Jurkat, Clone E6-1 (cell line): ENCODE measurements around the gene MYH9.
A peak's percentile ranks its signal among the peaks of the same experiment; 100 is the strongest.
"Not testable (repeated sequence)": the region's sequence is repeated elsewhere in the genome, so short reads cannot be mapped to it uniquely, and the experiment has no call there.

ENCODE experiments used
- DNase-seq: peaks from one replicate; pipeline ENCODE4 v3.0.0-alpha.2; 2011; ENCODE audit warnings: low read depth, low spot score
- H3K4me3 ChIP-seq: 2 replicates; pipeline ENCODE4 v1.5.1; 2011; ENCODE audit warnings: mild to moderate bottlenecking, low read length, control low read depth, moderate library complexity

The MYH9 gene

DNA sequence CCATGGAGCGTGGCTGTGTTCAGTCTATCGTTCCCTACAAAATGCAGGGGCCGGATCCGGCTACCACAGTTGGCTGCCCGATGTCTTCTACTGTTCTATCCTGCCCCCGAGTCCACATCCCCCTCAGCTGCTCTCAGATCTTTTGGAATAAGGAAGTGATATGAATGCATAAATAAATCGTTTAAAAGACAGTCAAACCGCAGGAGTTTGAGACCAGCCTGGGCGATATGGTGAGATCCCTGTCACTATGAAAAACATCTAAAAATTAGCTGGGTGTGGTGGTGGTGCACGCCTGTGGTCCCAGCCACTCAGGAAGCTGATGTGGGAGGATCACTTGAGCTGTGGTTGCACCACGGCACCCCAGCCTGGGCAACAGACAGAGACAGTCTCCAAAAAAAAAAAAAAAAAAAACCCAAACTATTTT is 97.8 kb downstream of the MYH9 start:
- peak; percentile 28 for DNase-seq
- H3K4me3 ChIP-seq, result not testable (repeated sequence)

DNA sequence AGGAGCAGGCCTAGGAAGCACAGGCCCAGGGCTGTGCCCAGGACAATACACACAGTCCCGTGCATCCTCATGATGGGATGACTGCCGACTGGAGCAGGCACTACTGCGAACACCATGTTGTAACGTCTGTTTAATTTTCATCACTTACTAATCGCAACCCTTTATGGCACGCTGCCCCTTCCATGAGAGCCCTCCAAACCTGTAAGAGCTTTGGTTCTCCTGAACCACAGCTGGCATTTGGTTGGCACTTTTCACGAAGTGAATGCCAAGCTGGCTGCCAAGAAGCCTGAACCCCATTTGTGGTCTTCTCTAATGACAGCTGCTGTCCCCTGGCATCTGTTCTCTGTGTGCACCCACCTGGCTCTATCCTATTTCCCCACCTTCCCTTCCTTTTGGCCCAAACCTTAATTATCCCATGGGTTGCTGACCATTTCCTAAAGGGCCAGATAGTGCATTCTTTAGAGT is 98.3 kb downstream of the MYH9 start:
- no peak overlapping the region for H3K4me3 ChIP-seq
- no peak for DNase-seq

DNA sequence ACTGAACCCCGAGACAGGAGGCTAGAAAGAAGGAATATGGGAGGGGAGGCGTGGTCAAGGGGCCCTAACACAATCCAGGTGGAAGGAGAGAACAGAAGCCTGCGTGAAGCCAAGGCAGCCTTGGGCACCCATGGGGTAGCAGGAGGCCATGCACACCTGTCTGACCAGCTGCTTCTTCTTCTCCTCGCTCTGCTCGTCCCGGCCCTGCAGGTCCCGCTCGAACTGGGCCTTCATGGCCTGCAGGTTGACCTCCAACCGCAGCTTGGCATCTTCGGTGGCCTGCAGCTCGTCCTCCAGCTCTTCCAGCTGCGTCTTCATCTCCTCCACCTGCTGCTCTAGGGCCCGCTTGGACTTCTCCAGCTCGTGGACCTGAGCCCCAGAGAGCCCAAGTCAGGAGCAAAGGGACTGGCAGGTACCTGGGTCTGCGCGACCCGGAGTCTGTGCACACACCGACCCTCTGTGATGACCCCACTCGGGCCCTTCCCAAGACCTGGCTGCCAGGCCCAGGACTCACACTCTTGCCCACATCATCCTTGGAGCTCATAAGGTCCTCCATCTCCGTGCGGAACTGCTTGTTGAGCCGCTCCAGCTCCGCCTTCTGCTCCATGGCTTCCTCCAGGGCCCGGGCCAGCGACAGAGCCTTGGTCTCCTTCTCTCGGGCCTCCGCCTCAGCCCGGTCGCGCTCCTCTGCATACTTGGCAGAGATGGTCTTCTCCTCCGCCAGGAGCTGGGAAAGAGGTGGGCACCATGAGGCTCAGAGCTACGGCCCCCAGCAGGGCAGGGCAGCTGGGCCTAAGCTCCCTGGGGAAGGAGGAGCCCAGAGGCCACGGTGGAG is 99.0 kb downstream of the MYH9 start:
- no peak for DNase-seq
- H3K4me3 ChIP-seq, result no peak overlapping the region

DNA sequence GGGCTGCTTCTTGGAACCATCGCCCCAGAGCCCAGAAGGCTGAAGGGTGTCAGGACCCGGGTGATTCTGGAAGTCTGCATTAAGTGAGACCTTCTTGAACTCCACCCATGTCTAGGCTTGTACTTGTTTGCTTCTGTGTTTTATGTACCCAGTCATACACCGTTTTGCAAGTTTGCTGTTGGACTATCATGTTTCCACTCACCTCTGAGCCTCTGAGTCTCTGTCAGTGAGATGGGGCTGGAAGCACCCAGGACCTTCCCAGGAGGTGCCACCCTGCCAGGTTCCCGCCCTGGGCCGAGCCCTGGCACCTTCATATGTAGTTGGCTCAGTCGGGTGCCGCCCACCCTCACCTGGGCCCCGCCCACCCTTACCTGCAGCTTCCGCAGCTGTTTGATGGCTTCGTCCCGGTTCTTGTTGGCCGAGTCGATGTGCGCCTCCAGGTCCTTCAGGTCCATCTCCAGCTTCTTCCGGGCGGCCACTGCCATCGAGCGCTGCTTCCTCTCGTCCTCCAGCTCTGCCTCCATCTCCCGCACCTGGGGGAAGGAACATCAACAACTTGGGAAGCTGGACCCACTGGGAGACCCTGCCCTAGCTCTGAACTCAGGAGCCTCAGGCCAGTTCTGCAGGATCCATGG is 99.8 kb downstream of the MYH9 start:
- no peak for DNase-seq
- H3K4me3 ChIP-seq, result no peak overlapping the region

DNA sequence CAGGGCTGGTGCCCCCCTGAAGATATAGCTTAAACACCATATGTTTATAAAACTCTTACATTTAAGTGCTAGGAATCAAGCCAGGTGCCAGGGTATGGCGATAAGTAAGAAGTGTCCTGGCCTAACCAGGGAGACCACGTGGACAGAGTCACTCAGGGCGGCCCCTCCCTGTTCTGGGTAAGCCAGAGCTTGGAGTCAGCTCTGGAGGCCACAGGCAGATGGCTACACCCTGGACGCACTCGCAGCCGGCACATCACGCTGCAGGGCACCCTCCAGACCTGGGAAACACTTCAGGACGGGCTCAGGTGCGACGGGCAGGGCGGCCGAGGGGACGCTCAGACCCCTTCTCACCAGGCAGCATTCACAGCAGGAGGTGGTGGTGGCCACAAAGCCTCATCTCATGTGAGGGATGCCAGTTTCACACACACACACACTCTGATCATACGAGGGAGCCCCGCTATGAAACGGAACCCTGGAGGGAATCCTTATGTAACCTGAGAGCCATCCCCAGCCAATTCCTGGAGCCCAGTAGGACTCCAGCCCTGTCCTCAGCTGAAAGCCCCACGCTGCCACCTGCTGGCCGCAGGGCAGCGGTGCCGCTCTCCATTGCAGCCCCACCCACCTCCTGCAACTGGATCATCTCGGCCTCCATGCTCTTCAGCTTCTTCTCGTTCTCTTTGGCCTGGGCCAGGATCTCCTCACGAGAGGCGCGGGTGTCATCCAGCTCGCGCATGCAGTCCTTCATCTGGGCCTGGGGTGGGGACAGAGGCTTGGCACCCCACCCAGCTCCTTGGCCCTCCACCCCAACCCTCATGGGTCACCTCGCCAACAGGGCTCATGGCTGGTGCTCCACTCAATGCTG is 101.4 kb downstream of the MYH9 start:
- no peak overlapping the region for H3K4me3 ChIP-seq
- peak; percentile 37 for DNase-seq

DNA sequence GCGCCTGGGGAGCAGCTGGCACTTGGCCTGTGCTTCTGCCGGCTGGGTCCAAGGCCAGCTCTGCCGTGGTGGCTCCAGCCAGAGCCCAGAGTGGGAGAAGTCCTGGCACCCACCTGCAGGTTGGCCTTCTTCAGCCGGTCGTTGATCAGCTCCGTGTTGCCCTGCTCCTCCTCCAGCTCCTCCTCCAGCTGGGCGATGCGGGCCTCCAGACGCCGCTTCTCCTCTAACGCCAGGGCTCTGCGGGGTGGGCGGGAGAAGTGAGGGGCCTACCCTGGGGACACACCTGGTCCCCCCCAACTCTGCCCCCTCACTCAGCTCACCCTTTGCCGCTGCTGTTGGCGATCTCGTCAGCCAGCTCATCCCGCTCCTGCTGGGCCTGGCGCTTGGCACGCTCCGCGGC is 102.2 kb downstream of the MYH9 start:
- H3K4me3 ChIP-seq, result no peak overlapping the region
- DNase-seq, result no peak

DNA sequence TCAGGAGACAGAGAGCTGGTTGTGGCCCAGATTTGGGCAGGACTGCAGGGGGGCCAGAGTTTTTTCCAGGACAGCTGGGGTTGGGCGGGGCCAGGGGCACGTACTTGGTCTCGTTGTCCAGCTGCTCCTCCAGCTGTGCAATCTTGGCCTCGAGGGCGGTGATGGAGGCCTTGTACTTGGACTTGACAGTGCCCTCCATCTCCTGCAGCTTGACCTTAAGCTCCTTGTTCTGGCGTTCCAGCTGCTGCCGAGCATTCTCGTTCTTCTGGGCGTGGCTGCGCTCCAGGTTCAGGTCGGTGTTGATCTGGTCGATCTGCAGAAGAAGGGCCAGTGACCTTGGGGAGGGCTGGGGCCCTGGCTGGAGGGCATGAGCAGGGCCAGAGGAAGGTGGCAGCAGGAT is 102.8 kb downstream of the MYH9 start:
- H3K4me3 ChIP-seq, result no peak overlapping the region
- no peak for DNase-seq

DNA sequence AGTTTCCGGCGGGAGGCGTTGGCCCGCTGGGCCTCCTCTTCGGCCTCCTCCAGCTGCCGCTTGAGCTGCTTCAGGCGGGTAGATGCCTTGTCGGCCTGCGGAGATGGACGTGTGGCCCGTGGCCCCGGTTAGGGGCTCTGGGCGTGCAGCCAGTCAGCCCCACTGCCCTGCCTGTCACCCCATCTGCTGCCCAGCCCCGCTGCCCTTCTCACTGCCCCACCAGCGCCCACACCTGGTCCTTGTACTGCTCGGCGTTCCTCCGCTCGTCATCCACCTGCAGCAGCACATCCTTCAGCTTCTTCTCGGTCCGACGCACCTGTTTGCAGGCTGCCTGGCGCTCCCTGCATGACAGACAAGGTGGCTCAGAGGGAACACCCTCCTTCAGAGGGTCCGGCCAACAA is 103.6 kb downstream of the MYH9 start:
- DNase-seq, result no peak
- H3K4me3 ChIP-seq, result no peak overlapping the region

DNA sequence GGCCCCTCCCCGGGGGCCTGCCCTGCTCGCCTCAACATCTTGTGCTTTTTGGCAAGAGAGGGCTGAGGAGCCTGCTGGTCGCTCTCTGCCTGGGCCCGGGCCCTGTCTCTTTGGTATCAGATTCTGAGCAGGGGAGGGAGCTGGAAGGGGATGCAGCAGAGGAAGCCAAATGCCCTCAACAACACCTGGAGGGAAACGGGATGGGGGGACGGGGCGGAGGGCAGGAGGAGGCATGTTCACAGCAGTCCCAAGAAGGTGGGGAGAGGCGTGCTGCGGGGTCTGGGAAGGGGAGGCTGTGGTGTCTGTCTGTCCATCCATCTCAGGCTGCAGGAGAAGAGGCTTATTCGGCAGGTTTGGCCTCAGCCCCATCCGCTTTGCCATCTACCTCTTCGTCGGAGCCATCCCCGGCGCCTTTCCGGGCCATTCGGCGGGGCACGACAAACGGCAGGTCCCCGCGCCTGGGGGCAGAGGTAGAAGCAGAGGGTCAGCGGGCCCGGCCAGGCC is 105.4 kb downstream of the MYH9 start:
- no peak overlapping the region for H3K4me3 ChIP-seq
- DNase-seq, result no peak

DNA sequence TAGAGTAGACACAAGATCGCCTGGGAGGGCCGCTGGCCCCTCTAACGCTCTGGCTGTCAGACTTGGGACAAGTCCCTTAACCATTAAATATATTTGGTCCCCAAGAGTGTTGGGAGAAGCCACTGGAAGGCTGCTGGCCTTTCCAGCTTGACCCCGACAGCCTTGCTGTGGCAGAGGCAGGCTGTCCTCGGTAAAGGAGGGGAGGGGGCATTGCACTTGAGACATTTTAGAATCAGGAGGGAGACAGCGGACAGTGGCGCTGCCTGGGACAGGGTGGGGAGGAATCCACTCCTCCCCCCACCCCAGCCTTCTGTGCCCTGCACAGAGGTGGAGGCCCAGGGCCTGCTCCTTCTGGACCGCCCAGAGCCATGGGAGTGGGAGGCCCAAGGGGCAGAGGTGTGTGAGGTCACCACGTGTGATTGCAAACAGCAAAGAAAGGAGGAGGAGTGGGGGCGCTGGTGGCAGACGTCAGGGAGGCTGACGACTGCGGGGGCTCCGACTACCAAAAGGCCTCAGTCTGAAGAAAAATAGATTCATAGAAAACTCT is 105.9 kb downstream of the MYH9 start:
- no peak overlapping the region for H3K4me3 ChIP-seq
- DNase-seq, result no peak

DNA sequence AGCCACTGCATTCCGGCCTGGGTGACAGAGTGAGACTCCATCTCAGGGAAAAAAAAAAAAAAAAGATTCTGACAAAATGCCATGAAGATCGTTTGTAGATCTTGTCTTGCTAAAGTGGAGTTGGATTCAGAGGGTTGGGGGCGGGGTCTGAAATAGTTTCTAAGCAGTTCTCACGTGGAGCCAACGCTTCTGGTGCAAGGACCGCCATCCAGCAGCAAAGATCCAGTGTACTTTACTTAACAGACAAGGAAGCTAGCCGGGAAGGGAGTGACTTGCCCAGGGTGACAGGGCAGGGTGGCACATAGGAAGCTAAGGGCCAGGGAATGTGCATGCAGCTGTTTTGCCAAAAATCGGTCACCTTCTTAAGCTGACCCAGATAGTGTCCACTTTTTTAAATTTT is 107.4 kb downstream of the MYH9 start:
- no peak overlapping the region for H3K4me3 ChIP-seq
- no peak for DNase-seq

DNA sequence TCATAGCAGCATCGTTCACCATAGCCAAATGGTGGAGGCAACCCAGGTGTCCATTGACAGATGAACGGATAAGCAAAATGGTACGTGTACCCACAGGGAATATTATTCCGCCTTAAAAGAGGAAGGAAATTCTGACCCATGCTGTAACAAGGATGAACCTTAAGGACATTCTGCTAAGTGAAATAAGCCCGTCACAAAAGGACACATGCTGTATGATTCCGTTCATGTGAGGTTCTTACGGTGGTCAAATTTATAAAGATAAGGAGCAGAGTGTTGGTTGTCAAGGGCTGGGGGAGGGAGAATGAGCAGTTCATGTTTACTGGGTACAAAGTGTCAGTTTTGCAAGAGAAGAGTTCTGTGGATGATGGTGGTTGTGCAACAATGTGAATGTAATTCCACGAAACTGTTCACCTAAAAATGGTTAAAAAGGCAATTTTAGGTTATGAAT is 108.5 kb downstream of the MYH9 start:
- no peak for DNase-seq
- H3K4me3 ChIP-seq, result no peak overlapping the region

DNA sequence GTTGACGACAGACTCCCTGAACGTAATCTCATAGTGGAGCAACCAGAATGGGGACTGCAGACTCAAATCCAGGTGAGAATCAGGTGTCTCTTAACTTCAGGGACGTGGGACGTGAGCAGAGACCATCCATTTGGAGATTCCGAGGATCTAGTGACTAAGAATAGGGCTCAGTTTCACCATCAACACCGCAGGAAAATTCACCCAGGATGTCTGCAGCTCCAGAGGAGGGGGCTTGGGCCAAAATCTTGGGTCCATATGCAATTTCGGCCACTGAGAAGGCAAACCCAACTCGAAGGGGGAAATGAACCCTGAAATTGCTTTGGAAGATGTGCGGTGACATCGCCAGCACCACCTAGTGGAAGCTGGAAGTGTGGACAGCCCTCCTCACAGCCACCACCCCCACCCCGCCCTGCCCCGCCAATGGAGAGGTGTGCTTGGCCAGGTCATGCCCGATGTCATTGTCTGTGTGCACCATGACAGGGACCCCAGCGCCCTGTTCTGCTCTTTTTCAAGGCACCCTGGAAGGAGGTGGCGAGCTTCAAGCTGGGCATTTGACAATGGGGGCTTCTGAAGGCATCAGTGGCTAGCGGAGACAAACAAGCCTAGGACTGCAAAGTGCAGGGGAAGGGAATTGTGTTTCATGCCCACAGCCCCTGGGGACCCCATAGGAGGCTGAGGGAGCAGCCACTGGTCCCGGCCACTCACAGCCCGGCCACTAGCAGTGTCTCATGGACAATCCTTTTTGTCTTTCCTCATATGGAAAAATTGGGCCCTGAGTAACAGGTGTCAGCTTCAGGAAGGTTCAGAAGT is 110.1 kb downstream of the MYH9 start:
- no peak overlapping the region for H3K4me3 ChIP-seq
- DNase-seq, result peak; percentile 34

DNA sequence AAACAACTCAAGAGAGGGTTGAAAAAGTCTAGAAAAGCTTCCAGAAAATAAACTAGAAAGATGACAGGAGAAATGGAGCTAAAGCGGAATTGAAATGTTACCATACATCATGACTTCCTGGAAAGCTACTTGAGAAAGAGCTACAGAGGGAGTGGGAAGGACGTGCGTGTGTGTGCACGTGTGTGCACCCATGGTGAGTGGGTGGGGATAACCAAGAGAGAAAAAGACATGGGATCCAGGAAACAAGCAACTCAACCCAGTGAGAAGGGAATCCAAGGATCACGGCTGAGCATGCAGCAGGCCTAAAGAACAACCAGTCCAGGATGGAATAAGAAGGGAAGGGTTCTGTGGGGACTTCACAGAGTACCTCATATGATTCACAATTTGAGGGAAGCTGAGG is 113.2 kb downstream of the MYH9 start:
- DNase-seq, result no peak
- no peak overlapping the region for H3K4me3 ChIP-seq

DNA sequence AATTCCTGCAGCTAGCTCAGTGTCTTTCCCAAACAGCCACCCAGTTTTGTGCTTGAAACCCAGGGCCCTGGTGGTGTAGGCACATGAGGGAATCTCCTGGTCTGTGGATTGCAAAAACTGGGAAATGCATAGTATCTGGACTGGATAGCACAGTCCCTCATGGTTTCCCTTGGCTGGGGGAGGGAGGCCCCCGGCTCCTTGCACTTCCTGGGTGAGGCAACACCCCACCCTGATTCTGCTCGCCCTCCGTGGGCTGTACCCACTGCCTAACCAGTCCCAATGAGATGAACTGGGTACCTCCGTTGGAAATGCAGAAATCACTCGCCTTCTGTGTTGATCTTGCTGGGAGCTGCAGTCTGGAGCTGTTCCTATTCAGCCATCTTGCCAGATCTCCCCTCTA is 115.8 kb downstream of the MYH9 start:
- not testable (repeated sequence) for H3K4me3 ChIP-seq, DNase-seq

DNA sequence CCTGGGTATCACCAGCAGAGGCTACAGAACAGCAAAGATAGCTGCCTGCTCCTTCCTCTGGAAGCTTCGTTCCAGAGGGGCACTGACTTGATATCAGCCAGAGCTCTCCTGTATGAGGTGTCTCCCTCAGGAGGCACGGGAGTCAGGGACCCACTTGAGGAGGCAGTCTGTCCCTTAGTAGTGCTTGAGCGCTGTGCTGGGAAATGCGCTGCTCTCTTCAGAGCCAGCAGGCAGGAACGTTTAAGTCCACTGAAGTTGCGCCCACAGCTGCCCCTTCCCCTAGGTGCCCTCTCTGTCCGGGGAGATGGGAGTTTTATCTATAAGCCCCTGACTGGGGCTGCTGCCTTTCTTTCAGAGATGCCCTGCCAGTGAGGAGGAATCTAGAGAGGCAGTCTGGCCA is 116.5 kb downstream of the MYH9 start:
- not testable (repeated sequence) for H3K4me3 ChIP-seq, DNase-seq

DNA sequence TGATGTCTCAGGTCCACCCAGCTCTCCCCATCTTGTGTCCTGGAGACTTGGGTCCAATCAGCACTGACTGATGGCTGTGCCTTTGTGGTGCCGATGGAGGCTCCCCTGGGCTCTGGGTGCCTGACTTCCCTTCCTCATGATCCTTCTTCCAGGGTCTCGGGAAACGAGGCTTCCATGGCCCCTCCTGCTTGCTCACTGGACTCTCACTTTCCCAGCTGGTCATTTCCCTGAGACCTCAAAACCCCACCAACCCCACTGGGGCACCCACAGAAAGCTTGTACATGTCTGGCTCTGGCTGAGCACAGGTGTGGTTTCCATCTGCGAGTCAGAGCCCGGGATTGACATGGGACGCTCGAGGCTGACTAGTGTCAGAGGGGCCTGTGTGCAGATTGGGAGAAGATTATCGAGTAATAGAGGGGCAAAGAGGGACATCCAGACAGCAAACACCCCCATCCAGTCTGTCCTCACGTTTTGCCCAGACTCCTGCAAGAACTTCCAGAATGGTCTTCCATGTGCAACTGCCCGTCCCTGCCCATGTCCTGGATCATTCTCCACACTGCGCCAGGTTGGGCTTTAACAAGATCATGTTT is 119.8 kb downstream of the MYH9 start:
- no peak for DNase-seq
- H3K4me3 ChIP-seq, result no peak overlapping the region

DNA sequence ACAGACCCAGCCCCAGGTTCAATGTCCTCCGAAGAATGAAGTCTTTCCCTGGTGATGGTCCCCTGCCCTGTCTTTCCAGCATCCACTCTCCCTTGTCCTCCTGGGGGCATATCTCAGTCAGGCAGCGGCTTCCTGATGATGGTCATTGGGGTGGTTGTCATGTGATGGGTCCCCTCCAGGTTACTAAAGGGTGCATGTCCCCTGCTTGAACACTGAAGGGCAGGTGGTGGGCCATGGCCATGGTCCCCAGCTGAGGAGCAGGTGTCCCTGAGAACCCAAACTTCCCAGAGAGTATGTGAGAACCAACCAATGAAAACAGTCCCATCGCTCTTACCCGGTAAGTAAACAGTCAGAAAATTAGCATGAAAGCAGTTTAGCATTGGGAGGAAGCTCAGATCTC is 120.7 kb downstream of the MYH9 start:
- no peak for DNase-seq

More for the DNA sequence above, 120.7 kb downstream of the MYH9 start:
- H3K4me3 ChIP-seq, result no peak overlapping the region
